ENCODE measurements around the gene EPS8L3. TPM values are rescaled to one million over a fixed set of nuclear protein-coding genes. Genes with fewer than 3 reads are reported as not detected.

EPS8L3 gene
- total and polyA plus RNA-seq, 9 of the 15 experiments (the other 6 are each of a cell fraction or from before 2014, with no cell fraction given): 0.09 to 0.42 (median 0.14) TPM; not detected in 5

DNA sequence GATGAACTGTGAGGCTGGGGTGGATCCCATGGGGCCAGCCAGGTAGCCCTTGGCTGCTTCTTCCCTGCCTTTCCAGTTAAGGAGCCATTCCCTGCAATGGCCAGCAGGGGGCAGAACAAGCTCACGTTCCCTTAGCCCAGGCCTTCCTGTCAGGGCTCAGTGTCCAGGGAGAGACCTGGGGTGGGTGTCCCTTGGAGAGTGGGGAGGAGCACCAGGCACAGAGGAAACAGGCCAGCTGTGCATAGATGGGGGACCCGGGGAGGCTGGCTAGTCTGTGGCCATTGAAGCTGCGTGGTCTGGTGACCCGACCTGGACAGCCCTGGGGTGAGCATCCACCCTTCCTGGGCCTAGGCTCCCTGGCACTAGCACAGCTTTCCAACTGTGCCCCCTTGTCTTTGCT lies 13.2 kb upstream of the EPS8L3 start (continued):
- TF ChIP-seq, protein P1, sequence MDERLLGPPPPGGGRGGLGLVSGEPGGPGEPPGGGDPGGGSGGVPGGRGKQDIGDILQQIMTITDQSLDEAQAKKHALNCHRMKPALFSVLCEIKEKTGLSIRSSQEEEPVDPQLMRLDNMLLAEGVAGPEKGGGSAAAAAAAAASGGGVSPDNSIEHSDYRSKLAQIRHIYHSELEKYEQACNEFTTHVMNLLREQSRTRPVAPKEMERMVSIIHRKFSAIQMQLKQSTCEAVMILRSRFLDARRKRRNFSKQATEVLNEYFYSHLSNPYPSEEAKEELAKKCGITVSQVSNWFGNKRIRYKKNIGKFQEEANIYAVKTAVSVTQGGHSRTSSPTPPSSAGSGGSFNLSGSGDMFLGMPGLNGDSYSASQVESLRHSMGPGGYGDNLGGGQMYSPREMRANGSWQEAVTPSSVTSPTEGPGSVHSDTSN (CRISPR knock-in tag; IDR thresholded peaks at IDR 0.05; ENCODE audit: low read depth): no peak
- TF ChIP-seq, protein P1 (tag; conservative IDR thresholded peaks at IDR 0.05; ENCODE audit: low read depth): no peak
- TF ChIP-seq MAFK (IDR thresholded peaks at IDR 0.05; ENCODE audit: low read length) (no peak), POLR2B (IDR thresholded peaks at IDR 0.05; ENCODE audit: low read depth, partially characterized antibody) (no peak), NR2C2 (CRISPR knock-in tag; IDR thresholded peaks at IDR 0.05) (no peak), NR2C2 (tag; IDR thresholded peaks at IDR 0.05) (no peak), USF2 (CRISPR knock-in tag; IDR thresholded peaks at IDR 0.05) (no peak), TRIM28 (IDR thresholded peaks at IDR 0.05) (no peak), SIRT6 (IDR thresholded peaks at IDR 0.05; ENCODE audit: low read depth, low read length) (no peak), MEIS2 (IDR thresholded peaks at IDR 0.05; ENCODE audit: partially characterized antibody) (no peak), SMAD3 (CRISPR knock-in tag; conservative IDR thresholded peaks at IDR 0.05) (no peak), ZNF75A (CRISPR knock-in tag; IDR thresholded peaks at IDR 0.05) (no peak), ETV5 (CRISPR knock-in tag; IDR thresholded peaks at IDR 0.05; ENCODE audit: low read depth) (no peak), CHD1 (IDR thresholded peaks at IDR 0.05; ENCODE audit: low read length) (no peak), STAG1 (CRISPR knock-in tag; IDR thresholded peaks at IDR 0.05; ENCODE audit: borderline replicate concordance) (peak; percentile 100), POLR2H (tag; IDR thresholded peaks at IDR 0.05; ENCODE audit: low read depth) (no peak), BCOR (IDR thresholded peaks at IDR 0.05) (no peak), ZNF583 (CRISPR knock-in tag; IDR thresholded peaks at IDR 0.05) (peak; percentile 70; the same call in 1 of the 2 replicates), RAD51 (IDR thresholded peaks at IDR 0.05; ENCODE audit: borderline replicate concordance, low read depth) (no peak), TOE1 (IDR thresholded peaks at IDR 0.05; ENCODE audit: borderline replicate concordance) (peak; percentile 45; the same call in 1 of the 2 replicates), TOE1 (CRISPR knock-in tag; IDR thresholded peaks at IDR 0.05; ENCODE audit: borderline replicate concordance, low read depth) (no peak)
- TF ChIP-seq, protein P2, sequence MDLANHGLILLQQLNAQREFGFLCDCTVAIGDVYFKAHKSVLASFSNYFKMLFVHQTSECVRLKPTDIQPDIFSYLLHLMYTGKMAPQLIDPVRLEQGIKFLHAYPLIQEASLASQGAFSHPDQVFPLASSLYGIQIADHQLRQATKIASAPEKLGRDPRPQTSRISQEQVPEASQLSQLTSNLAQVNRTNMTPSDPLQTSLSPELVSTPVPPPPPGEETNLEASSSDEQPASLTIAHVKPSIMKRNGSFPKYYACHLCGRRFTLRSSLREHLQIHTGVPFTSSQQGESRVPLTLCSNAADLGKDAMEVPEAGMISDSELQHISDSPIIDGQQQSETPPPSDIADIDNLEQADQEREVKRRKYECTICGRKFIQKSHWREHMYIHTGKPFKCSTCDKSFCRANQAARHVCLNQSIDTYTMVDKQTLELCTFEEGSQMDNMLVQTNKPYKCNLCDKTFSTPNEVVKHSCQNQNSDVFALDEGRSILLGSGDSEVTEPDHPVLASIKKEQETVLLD (IDR thresholded peaks at IDR 0.05): no peak
- TF ChIP-seq, protein P3, sequence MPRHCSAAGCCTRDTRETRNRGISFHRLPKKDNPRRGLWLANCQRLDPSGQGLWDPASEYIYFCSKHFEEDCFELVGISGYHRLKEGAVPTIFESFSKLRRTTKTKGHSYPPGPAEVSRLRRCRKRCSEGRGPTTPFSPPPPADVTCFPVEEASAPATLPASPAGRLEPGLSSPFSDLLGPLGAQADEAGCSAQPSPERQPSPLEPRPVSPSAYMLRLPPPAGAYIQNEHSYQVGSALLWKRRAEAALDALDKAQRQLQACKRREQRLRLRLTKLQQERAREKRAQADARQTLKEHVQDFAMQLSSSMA (CRISPR knock-in tag; IDR thresholded peaks at IDR 0.05): no peak
- TF ChIP-seq, protein P4, sequence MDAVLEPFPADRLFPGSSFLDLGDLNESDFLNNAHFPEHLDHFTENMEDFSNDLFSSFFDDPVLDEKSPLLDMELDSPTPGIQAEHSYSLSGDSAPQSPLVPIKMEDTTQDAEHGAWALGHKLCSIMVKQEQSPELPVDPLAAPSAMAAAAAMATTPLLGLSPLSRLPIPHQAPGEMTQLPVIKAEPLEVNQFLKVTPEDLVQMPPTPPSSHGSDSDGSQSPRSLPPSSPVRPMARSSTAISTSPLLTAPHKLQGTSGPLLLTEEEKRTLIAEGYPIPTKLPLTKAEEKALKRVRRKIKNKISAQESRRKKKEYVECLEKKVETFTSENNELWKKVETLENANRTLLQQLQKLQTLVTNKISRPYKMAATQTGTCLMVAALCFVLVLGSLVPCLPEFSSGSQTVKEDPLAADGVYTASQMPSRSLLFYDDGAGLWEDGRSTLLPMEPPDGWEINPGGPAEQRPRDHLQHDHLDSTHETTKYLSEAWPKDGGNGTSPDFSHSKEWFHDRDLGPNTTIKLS (IDR thresholded peaks at IDR 0.05; ENCODE audit: borderline replicate concordance, low read depth): no peak
